A549 treated with ZK216348 at 1 μM for 4 hours (cell line): ENCODE measurements around the gene ZNF154. TPM values are rescaled to one million over a fixed set of nuclear protein-coding genes. Genes with fewer than 3 reads are reported as not detected.

Experiments used
- total RNA-seq: library from RNA; stranded (reverse); fragments of 200-300 nt; extraction: Qiagen RNA extraction; gene quantifications from 5 replicates; pipeline ENCODE4 v1.2.3, GENCODE V29; 2022; ENCODE audit warnings: low read depth

ZNF154 gene
- total RNA-seq: not detected in 5 replicates

DNA sequence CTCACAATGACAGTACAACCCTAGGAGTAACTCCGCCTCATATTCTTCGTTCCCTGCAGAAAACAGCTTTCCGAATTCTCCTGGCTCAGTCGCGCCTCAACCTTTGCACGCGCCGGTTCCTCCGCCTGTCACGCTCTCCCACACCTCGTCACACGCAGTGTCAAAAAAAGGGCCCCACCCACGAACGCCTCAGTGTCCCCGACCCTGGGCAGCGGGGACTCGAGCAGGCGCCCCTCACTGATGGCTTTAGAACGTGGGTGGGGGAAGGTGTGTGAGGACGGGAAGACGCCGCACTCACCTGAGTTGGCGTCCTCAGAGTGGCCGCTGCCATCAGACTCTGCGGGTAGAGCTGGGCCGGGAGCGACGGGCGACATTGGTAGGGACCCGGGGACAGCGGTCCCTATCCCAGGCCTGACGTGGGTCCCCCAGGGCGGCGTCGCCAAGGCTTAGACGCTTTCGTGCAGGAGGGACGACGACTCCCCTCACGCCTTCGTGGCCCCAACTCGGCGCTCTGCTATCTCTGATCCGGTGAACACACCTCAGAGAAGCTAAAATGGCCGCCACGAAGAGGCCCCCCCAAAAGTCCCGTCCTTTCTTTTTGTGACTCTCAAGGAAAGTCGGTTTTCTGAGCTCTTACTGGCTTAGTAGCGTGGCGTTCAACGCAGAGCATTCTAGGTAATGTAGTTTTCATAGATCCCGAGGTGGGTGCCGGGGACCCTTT, at the start of gene ZNF154:
Gene ZNF154 (minus strand): TSS at position 564 of the 721 bp plus-strand sequence. CDS start 233 bp downstream, at position 331.

DNA sequence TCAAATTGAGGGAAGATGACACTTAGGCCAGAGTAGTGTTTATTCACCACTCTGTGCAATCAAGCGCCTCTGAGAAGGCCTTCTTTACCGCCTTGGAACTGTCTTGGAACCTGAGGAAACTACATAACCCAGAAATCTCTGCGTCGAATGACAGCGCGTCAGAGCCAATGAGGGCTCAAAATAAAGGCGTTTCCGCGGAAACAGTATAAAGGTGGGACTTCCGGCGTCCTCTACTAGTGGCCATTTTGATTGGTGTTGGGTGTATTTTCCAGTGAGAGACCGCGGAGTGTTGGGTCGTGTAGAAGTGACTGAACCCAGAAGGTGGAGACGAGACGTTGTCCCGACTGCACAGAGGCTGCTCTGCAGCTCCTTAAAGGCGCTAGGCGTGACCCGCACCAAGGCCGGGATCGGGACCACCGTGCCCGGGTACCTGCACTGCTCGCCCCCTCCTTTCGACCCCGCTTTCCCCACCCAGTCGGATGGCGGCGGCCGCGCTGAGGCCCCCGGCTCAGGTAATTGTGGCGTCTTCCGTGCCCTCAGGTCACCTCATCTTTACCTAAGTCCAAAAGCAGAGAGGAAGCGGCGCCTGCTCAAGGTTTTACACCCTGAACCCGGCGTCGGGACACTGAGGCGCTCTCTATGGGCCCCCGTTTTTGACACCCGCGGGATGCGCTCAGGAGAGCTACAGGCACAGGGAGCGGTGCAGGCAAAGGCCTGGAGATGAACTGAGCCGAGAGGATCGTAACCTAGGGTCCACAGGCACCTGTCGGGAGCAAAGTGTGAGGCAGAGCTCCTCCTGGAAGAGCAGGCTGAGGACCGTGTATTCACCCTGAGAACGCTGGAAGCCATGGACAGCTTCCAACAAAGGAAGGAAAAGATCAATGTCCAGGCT, 37.8 kb upstream of the ZNF154 start, which contains the start of gene ZNF776:
Gene ZNF776 (plus strand): TSS at position 236 of the 892 bp plus-strand sequence. CDS start 244 bp downstream, at position 480.

GRCh38 chr19:57668635-57669034, 40.4 kb downstream of the ZNF154 start, which contains the start of gene ZSCAN4:
Gene ZSCAN4, plus strand, starts transcription at chr19:57668935. Its CDS starts 7,211 bp downstream, at chr19:57676146.

Other genes starting within 250 kb of the ZNF154 start
- gene ZNF772, start 231.6 kb downstream of the ZNF154 start, total RNA-seq: 0.97 to 2.1 TPM (median 1.4 TPM) in 5 replicates
- 5.8 to 8.5 TPM (median 6.7 TPM) in 5 replicates for gene ZNF419, start 221.5 kb downstream of the ZNF154 start, total RNA-seq
- gene ZNF773, start 209.3 kb downstream of the ZNF154 start, total RNA-seq: 5.0 to 6.0 TPM (median 5.3 TPM) in 5 replicates
- gene ZNF549, start 181.8 kb downstream of the ZNF154 start, total RNA-seq: 1.3 to 2.0 TPM (median 1.8 TPM) in 5 replicates
- 2.2 to 4.5 TPM (median 3.8 TPM) in 5 replicates for gene ZNF550, start 149.3 kb downstream of the ZNF154 start, total RNA-seq
- 3.7 to 6.0 TPM (median 4.2 TPM) in 5 replicates for gene ZNF416, start 130.3 kb downstream of the ZNF154 start, total RNA-seq
- not detected in 5 replicates for gene ZIK1, start 125.1 kb downstream of the ZNF154 start, total RNA-seq
- gene ZNF530, start 109.3 kb downstream of the ZNF154 start, total RNA-seq: 4.5 to 6.3 TPM (median 5.1 TPM) in 5 replicates
- gene ZNF134, start 95.0 kb downstream of the ZNF154 start, total RNA-seq: 8.5 to 9.6 TPM (median 9.3 TPM) in 5 replicates
- gene ZNF211, start 76.0 kb downstream of the ZNF154 start, total RNA-seq: 5.6 to 7.1 TPM (median 6.0 TPM) in 5 replicates
- gene ZSCAN4, start 40.3 kb downstream of the ZNF154 start, total RNA-seq: not detected in 5 replicates
- 4.7 to 5.7 TPM (median 5.1 TPM) in 5 replicates for gene ZNF551, start 27.2 kb downstream of the ZNF154 start, total RNA-seq
- gene ZNF671, start 18.4 kb upstream of the ZNF154 start, total RNA-seq: 0.70 to 1.1 TPM (median 0.72 TPM) in 5 replicates
- 4.6 to 11.1 TPM (median 5.6 TPM) in 5 replicates for gene ZNF776, start 37.6 kb upstream of the ZNF154 start, total RNA-seq
- gene ZNF586, start 60.5 kb upstream of the ZNF154 start, total RNA-seq: 5.4 to 7.4 TPM (median 6.2 TPM) in 5 replicates
- gene ZNF552, start 105.7 kb upstream of the ZNF154 start, total RNA-seq: 4.4 to 6.7 TPM (median 5.6 TPM) in 5 replicates
- gene ZNF587B, start 121.1 kb upstream of the ZNF154 start, total RNA-seq: 7.1 to 9.5 TPM (median 8.5 TPM) in 5 replicates
- 5.1 to 7.5 TPM (median 5.8 TPM) in 5 replicates for gene ZNF587, start 140.7 kb upstream of the ZNF154 start, total RNA-seq
- gene ZNF814, start 179.8 kb upstream of the ZNF154 start, total RNA-seq: 1.5 to 3.9 TPM (median 2.3 TPM) in 5 replicates
- 3.4 to 5.1 TPM (median 4.2 TPM) in 5 replicates for gene ZNF417, start 207.4 kb upstream of the ZNF154 start, total RNA-seq
- gene ZNF418, start 226.2 kb upstream of the ZNF154 start, total RNA-seq: 0.58 to 0.97 TPM (median 0.84 TPM) in 5 replicates
- 0.70 to 1.5 TPM (median 1.3 TPM) in 5 replicates for gene ZNF256, start 238.5 kb upstream of the ZNF154 start, total RNA-seq